Natural killer cell (primary cell): Measurements from ENCODE around the gene REEP5. TPM values are rescaled to one million over a fixed set of nuclear protein-coding genes. Genes with fewer than 3 reads are reported as not detected.
"Not testable (repeated sequence)": the region's sequence is repeated elsewhere in the genome, so short reads cannot be mapped to it uniquely, and the experiment has no call there.

ENCODE experiments used
- ATAC-seq, 3 donors: fragments of 150-1000 bp in 2 of 3; fragments of 200-7000 bp in 1 of 3; cut with Tn5 transposase; 1 replicate in 1 of 3; 2 replicates in 2 of 3; pipeline ENCODE4 v1.10.0; 2021; ENCODE audit warnings: mild to moderate bottlenecking in 2 of 3, moderate library complexity in 2 of 3
- DNase-seq, 2 donors: peaks; one replicate each; pipeline versions ENCODE4 v3.0.0 to v3.0.0-alpha.2; 2013 to 2021; ENCODE audit warnings: mixed read lengths in 1 of 2
- H3K27ac ChIP-seq: one replicate; pipeline ENCODE4 v1.5.1; 2013; ENCODE audit warnings: mild to moderate bottlenecking, low read length
- H3K27me3 ChIP-seq: one replicate; pipeline ENCODE4 v1.6.1; 2013; ENCODE audit warnings: low read length; ENCODE audit not compliant: control insufficient read depth, insufficient read depth
- H3K36me3 ChIP-seq: one replicate; pipeline ENCODE4 v1.6.1; 2013; ENCODE audit warnings: low read length; ENCODE audit not compliant: control insufficient read depth, insufficient read depth
- H3K4me1 ChIP-seq: one replicate; pipeline ENCODE4 v1.6.1; 2013; ENCODE audit warnings: low read length; ENCODE audit not compliant: control insufficient read depth, insufficient read depth
- H3K4me3 ChIP-seq: one replicate; pipeline ENCODE4 v1.5.1; 2013; ENCODE audit warnings: low read length
- H3K9me3 ChIP-seq: one replicate; pipeline ENCODE4 v1.6.1; 2013; ENCODE audit warnings: low read length; ENCODE audit not compliant: control insufficient read depth, insufficient read depth
- H3K27ac Mint-ChIP-seq, 2 donors: one replicate each; pipeline ENCODE4 v1.8.0; 2022; ENCODE audit warnings: mild to moderate bottlenecking in 2 of 2, mixed read lengths in 2 of 2, moderate library complexity in 1 of 2
- H3K27me3 Mint-ChIP-seq, 2 donors: one replicate each; pipeline ENCODE4 v1.8.0; 2022; ENCODE audit warnings: low read depth in 2 of 2, mixed read lengths in 2 of 2
- H3K36me3 Mint-ChIP-seq: one replicate; pipeline ENCODE4 v1.8.0; 2022; ENCODE audit warnings: mixed read lengths
- H3K4me1 Mint-ChIP-seq, 2 donors: one replicate each; pipeline ENCODE4 v1.8.0; 2022; ENCODE audit warnings: mixed read lengths in 2 of 2
- H3K4me3 Mint-ChIP-seq: one replicate; pipeline ENCODE4 v1.8.0; 2022; ENCODE audit warnings: mild to moderate bottlenecking, moderate library complexity, mixed read lengths
- H3K9me3 Mint-ChIP-seq, 2 donors: one replicate each; pipeline ENCODE4 v1.8.0; 2022; ENCODE audit warnings: mixed read lengths in 2 of 2
- CTCF ChIP-seq: fragments of 200-600 bp; IDR thresholded peaks from one replicate; pipeline ENCODE4 v1.8.0; 2022; ENCODE audit warnings: antibody characterized with exemption
- WGBS: methylation state at CpG from one replicate; pipeline ENCODE4 v1.1.7; 2013; ENCODE audit warnings: missing lambda C conversion rate; ENCODE audit not compliant: insufficient coverage; 5-methylcytosine and 5-hydroxymethylcytosine counted together
- intact Hi-C: fragments of 100-400 bp; cut with micrococcal nuclease; formaldehyde crosslinking; loops from one replicate; pipeline ENCODE4 v1.14.2; 2022
- total RNA-seq, 4 donors: library from RNA; stranded (reverse); fragments of 120-200 nt in 1 of 4; gene quantifications; one replicate each; pipeline versions ENCODE4 v1.2.3 to v1.2.4, GENCODE V29; 2013 to 2022

The REEP5 gene
- total RNA-seq, 3 donors from 2014 or later (not counting 1 experiment from before 2014, with no cell fraction given): 42.8 to 46.5 (median 46.5) TPM

GRCh38 chr5:112967520-112968083, 45.6 kb upstream of the REEP5 start:
- H3K36me3 Mint-ChIP-seq: no peaks in the 10 kb centered on the region
- intact Hi-C loops: no loop called here
- H3K9me3 Mint-ChIP-seq: no peaks in the 10 kb centered on the region
- H3K9me3 ChIP-seq: no peaks in the 10 kb centered on the region
- DNase-seq (no peak), ATAC-seq (no peak)
- TF ChIP-seq CTCF: no peak
- H3K4me3 ChIP-seq: no peak overlapping the region
- H3K4me1 Mint-ChIP-seq: no peaks in the 10 kb centered on the region
- H3K27ac ChIP-seq: no peak overlapping the region
- no peaks in the 10 kb centered on the region for H3K4me1 ChIP-seq
- H3K27me3 ChIP-seq: no peaks in the 10 kb centered on the region
- H3K36me3 ChIP-seq: no peaks in the 10 kb centered on the region
- WGBS: 94% methylated on average over 5 of the region's 6 CpGs
- H3K27me3 Mint-ChIP-seq: no peaks in the 10 kb centered on the region
- H3K4me3 Mint-ChIP-seq: no peak overlapping the region
- no peak overlapping the region for H3K27ac Mint-ChIP-seq

- TF ChIP-seq CTCF: no peak
- H3K27ac ChIP-seq: no peak overlapping the region
- no peak overlapping the region for H3K4me3 ChIP-seq
- WGBS: 87% methylated on average over 8 of the region's 8 CpGs
- no peaks in the 10 kb centered on the region for H3K9me3 ChIP-seq
- Mint-ChIP-seq H3K4me3 (no peak overlapping the region), H3K9me3 (no peaks in the 10 kb centered on the region), H3K27ac (no peak overlapping the region), H3K27me3 (no peaks in the 10 kb centered on the region), H3K4me1 (no peaks in the 10 kb centered on the region), H3K36me3 (no peaks in the 10 kb centered on the region)
- intact Hi-C loops: no loop called here
- H3K36me3 ChIP-seq: no peaks in the 10 kb centered on the region
- H3K4me1 ChIP-seq: no peaks in the 10 kb centered on the region
- no peaks in the 10 kb centered on the region for H3K27me3 ChIP-seq
- DNase-seq (no peak), ATAC-seq (no peak)
Observed at GRCh38 chr5:112965733-112966306, 43.8 kb upstream of the REEP5 start.

- H3K4me3 Mint-ChIP-seq, H3K4me3 ChIP-seq, H3K9me3 ChIP-seq, H3K4me1 ChIP-seq, H3K27ac Mint-ChIP-seq, H3K27me3 Mint-ChIP-seq, ATAC-seq, H3K27ac ChIP-seq, DNase-seq, H3K4me1 Mint-ChIP-seq, H3K27me3 ChIP-seq, H3K9me3 Mint-ChIP-seq, H3K36me3 Mint-ChIP-seq, H3K36me3 ChIP-seq: not testable (repeated sequence)
- intact Hi-C loops: loop anchor here (2.0 to 5.0 kb wide), 2 partner anchors 41 to 413 kb away; partner anchors contain the start of gene REEP5
- WGBS: 77% methylated on average over 3 of the region's 3 CpGs
Observed at GRCh38 chr5:112963374-112963733, 41.3 kb upstream of the REEP5 start.

GRCh38 chr5:112960863-112961504, 39.0 kb upstream of the REEP5 start:
- no peaks in the 10 kb centered on the region for H3K36me3 Mint-ChIP-seq
- Histone ChIP-seq H3K4me3 (no peak overlapping the region), H3K4me1 (no peaks in the 10 kb centered on the region), H3K36me3 (no peaks in the 10 kb centered on the region), H3K27me3 (no peaks in the 10 kb centered on the region), H3K27ac (no peak overlapping the region), H3K9me3 (no peaks in the 10 kb centered on the region)
- H3K27ac Mint-ChIP-seq: no peak overlapping the region
- TF ChIP-seq CTCF: no peak
- intact Hi-C loops: loop anchor here (5.0 kb wide), 1 partner anchor 39 kb away; the partner anchor contains the start of gene REEP5
- H3K4me1 Mint-ChIP-seq: no peaks in the 10 kb centered on the region
- peaks cover 0 to 3% of the 10 kb centered on the region in 2 donors for H3K27me3 Mint-ChIP-seq
- WGBS: 84% methylated on average over 6 of the region's 6 CpGs
- no peaks in the 10 kb centered on the region for H3K9me3 Mint-ChIP-seq
- H3K4me3 Mint-ChIP-seq: no peak overlapping the region
- ATAC-seq (no peak), DNase-seq (no peak)
